GM21528 (cell line): ENCODE results near the gene TRAPPC12.
A peak's percentile ranks its signal among the peaks of the same experiment; 100 is the strongest.
"Not testable (repeated sequence)": the region's sequence is repeated elsewhere in the genome, so short reads cannot be mapped to it uniquely, and the experiment has no call there.

Experiments
- ATAC-seq: cut with Tn5 transposase; IDR thresholded peaks from one replicate; pipeline ENCODE4 v1.9.1; 2021; ENCODE audit warnings: mild to moderate bottlenecking, moderate library complexity; ENCODE audit not compliant: unreplicated experiment, low FRiP score

Gene TRAPPC12

GRCh38 chr2:3494984-3495666 is 115.6 kb downstream of the TRAPPC12 start:
- no peak for ATAC-seq

- not testable (repeated sequence) for ATAC-seq
Observed at GRCh38 chr2:3496708-3497080, 117.2 kb downstream of the TRAPPC12 start.

- no peak for ATAC-seq
Observed at GRCh38 chr2:3498783-3499394, 119.4 kb downstream of the TRAPPC12 start.

- no peak for ATAC-seq
Observed at GRCh38 chr2:3500326-3500899, 120.9 kb downstream of the TRAPPC12 start.

- ATAC-seq, result no peak
Observed at GRCh38 chr2:3503046-3503445, 123.6 kb downstream of the TRAPPC12 start.

- ATAC-seq, result no peak
Observed at GRCh38 chr2:3503483-3503882, 124.0 kb downstream of the TRAPPC12 start.

- no peak for ATAC-seq
Observed at GRCh38 chr2:3504741-3505140, 125.2 kb downstream of the TRAPPC12 start.

GRCh38 chr2:3505771-3506170 is 126.3 kb downstream of the TRAPPC12 start:
- no peak for ATAC-seq

GRCh38 chr2:3512086-3512485 is 132.6 kb downstream of the TRAPPC12 start:
- no peak for ATAC-seq

- ATAC-seq, result no peak
Observed at GRCh38 chr2:3513026-3513810, 133.7 kb downstream of the TRAPPC12 start.

- ATAC-seq, result not testable (repeated sequence)
Observed at GRCh38 chr2:3515438-3515837, 135.9 kb downstream of the TRAPPC12 start.

GRCh38 chr2:3516831-3517230 is 137.3 kb downstream of the TRAPPC12 start:
- ATAC-seq, result no peak

GRCh38 chr2:3517948-3518495 is 138.5 kb downstream of the TRAPPC12 start:
- ATAC-seq, result no peak

GRCh38 chr2:3518496-3519254 is 139.2 kb downstream of the TRAPPC12 start:
- ATAC-seq, result peak; percentile 80

- ATAC-seq, result peak; percentile 73
Observed at GRCh38 chr2:3519255-3520205, 140.0 kb downstream of the TRAPPC12 start, which contains the start of gene ADI1. Gene ADI1 (minus strand): TSS chr2:3519531. CDS start chr2:3519487, 44 bp downstream.

GRCh38 chr2:3520591-3520990 is 141.1 kb downstream of the TRAPPC12 start:
- ATAC-seq, result no peak

GRCh38 chr2:3522961-3523421 is 143.5 kb downstream of the TRAPPC12 start:
- no peak for ATAC-seq

GRCh38 chr2:3523551-3524041 is 144.1 kb downstream of the TRAPPC12 start:
- ATAC-seq, result no peak

GRCh38 chr2:3526871-3527270 is 147.4 kb downstream of the TRAPPC12 start:
- no peak for ATAC-seq
